GM18508 (cell line): ENCODE data around the gene SNX18.

Source experiments
- ATAC-seq: cut with Tn5 transposase; IDR thresholded peaks from one replicate; pipeline ENCODE4 v1.9.1; 2021; ENCODE audit warnings: moderate number of reproducible peaks; ENCODE audit not compliant: insufficient read depth, unreplicated experiment

Gene SNX18

DNA sequence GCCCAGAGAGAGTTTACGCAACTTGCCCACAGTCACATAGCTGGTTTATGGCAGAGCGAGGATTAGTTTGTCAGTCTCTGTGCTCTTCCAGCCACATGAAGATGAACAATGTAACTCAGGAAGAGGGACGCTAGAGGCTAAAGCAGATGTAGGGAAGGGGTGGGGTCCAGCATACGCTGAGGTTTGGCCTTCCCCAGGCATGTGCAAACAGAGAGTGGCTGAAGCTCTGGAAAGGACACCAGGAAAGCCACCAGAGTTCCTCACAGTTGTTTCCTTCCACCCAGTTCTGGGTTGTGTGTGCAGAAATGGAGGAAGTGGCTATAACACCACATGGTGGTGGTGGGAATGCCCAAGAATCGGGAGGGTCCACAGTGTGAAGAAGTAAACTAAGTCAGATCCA, 60.0 kb downstream of the SNX18 start:
- no peak for ATAC-seq

DNA sequence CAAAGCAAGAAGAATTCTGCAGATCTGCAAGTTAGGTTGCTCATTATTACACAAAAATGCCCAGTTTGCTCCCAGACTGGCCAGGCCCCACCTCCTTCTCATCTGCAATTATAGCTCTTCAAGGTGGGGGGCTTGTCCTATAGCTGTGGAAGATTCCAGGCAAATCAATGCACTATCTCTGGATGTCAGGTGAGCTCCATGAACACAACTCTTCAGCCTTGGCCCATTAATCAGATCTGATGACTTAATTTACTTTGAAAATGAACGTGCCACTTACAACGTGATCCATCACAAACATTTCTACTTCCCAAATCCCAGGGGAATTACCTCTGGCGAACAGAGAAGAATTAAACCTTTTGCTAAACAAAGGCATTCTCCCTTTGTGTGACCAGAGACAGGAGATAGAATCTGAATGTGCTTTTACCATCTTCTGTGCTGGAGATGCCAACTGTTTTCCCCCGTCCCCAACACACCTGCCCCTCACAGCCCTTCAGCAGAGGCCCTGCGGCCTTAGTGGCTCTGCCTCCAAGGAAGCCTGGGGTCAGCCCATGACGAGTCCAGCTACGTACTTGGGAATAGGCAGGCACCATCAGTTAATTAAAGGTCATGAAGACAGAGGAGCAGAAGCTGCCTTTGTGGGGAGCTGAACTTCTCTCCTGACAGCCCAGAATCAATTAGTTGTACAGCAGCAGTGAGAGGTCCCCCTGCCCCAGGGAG, 60.5 kb downstream of the SNX18 start:
- no peak for ATAC-seq

DNA sequence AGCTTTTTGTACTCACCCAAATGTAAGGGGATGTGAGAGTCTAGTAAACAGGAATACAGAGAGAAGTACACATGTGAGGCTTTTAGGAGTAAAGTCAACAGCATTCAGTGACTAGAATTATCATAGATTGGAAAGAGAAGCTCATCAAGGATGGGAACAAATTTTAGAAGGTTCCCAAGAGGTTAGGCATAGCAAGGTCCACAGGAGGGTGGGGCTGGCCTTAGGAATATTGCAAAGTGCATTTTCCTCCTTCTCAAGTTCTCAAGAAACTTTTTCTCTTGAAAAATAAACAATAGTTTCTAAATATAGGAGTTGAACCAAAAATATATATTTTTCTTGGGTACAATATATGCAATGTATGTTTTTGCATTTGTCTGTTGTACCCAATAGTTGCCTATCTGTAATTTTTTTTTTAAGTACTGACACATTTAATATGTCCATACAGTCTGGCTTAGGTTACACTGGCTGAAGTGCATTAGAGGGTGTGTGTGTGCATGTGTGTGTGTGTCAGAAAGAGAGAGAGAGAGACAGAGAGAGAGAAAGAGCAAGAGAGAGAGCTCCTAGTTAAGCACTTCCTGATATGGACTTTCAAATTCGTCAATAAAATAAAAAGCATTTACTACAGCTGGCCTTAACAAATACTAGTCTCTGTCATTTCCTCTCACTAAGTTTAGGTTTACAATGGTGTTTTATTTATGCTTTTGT, 62.2 kb downstream of the SNX18 start:
- ATAC-seq = no peak

DNA sequence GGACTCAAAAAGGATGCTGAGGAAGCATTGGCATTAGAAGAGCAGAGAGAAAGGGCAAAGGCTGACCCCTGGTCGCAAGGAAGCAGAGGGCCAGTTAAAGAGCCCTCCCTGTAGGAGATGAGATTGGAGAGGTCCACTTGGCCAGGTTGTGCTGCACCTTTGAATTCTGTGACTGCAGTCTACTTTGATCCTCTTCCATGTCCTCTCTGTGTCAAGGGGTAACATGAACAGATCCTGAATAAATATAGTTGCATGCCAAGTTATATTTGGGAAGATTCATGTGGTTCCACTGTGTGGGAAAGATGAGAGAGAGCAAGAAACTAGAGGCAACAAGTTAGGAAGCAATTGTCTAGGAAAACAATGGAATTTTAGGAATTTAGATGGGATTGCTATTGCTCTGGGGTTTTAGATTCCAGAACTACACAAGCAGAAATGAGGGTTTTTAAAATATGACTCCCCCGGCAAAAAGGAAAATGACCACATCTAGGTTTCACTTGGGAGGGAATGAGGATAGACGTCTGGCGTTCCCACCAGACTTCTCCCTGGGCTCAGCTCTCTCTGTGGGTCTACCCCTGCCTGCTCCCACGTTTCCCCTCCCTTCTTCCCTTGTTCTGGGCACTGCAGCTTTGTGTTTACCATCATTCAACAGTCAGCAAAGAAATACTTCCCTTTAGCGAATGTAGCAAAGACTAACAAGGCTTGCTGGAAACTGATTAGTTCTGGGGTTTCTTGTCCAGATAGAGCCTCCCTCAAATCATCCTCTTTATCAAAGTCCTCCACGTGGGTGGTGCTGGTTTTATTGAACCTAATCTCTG, 63.6 kb downstream of the SNX18 start:
- no peak for ATAC-seq

DNA sequence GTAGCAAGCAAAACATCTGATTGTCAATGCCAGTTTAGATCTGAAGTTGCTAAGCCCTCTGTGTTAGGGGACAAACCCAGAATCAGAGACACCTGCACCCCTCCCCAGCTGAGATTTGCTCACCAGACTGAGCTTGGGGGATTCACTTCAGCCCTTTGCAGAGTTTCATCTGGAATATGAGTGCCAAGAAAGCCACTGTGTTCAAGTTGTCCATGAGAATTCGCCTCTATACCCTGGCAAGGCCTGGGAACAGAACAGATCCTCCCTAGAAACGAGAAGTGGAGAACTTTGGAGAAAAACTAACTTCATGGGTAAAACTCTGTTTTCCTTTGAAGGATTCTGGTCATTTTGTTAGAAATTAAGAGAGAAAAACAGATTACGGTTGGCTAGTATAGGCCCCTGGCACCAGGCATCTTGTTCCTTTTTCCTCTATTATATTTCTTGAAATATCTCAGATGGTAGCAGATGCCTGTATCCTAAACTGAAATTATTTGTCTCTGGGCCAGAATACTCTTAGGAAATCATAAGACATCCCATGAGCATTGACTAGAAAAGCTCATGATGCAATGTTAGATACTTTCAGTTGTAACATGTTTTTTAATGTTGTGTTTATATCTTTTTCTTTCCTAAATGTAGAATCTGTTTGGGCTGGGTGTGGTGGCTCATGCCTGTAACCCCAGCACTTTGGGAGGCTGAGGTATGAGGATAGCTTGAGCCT, 64.4 kb downstream of the SNX18 start:
- no peak for ATAC-seq

DNA sequence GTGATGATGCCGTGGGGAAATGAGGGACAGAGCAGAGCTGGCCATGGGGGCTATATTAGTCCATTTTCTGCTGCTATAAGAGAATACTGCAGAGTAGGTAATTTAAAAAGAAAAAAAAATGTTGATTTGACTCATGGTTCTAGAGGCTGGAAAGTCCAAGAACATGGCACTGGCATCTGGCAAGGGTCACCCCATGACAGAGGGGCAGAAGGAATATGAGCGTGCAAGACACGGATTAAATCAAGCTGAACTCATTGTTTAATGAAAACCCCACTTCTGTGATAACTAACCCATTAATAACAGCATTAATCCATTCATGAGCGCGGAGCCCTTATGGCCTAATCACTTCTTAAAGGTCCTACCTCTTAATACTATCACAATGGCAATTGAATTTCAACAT, 68.8 kb downstream of the SNX18 start:
- no peak for ATAC-seq

DNA sequence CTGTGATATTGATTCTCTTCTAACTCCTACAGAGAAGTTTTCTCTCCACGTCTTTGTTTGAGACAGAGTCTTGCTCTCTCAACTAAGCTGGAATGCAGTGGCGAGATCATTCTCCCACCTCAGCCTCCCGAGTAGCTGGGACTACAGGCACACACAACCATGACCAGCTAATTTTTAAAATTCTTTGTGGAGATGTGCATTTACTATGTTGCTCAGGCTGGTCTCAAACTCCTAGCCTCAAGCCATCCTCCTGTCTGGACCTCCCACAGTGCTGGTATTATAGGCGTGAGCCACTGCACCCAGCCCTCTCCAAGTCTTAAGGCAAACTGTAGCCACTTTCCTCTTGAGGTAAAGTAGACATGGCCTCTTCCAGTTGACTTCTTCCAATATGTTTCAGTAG, 72.2 kb downstream of the SNX18 start:
- no peak for ATAC-seq

DNA sequence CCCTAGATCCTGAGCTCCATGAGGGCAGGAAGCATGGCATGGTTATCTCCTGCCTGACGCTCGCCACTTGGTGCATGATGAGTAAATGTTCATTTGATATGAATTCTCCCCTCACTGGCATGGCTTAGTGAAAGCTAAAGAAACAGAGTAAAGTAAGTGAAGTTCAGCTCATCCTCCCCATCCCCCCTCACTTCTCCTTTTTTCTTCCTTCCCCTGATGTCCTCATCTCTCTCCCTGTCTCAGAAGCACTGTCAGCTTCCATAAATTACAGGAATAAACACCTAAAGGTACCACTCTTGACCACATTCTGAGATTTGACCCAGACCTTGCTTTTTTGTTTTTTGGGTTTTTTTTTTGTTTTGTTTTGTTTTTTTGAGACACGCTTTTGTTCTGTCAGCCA, 73.3 kb downstream of the SNX18 start:
- ATAC-seq = no peak

DNA sequence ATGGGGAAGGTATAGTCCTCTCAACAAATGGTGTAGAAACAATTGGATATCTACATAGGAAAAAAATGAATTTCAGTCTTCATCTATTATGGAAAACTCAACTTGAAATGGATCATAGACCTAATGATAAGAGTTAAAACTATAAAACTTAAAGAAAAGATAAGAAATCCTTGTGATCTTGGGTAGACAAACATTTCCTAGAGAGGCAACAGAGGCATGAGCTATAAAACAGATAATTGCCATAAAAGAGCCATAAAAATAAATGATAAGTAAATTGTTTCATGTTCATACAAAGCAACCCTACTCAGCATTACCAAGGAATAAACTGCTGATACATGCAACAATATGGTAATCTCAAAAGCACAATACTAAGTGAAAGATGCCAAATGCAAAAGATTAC, 76.2 kb downstream of the SNX18 start:
- ATAC-seq = no peak

DNA sequence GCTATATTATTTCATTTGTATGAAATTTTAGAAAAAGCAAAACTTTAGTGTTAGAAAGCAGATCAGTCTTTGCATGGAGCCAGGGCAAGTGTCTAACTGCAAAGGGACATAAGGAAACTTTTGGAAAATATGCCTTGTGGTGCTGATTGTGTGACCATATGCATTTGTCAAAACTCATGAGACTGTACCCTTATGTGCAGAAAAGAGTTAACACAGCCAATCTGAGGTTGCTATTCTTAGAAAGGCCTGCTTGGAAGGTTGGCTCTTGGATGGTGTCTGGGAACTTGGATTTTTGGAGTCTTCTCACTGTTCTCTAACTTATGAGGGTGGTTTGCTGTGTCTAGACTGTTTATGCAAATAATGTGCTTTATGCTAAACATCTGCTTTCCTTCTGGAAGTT, 76.6 kb downstream of the SNX18 start:
- no peak for ATAC-seq

DNA sequence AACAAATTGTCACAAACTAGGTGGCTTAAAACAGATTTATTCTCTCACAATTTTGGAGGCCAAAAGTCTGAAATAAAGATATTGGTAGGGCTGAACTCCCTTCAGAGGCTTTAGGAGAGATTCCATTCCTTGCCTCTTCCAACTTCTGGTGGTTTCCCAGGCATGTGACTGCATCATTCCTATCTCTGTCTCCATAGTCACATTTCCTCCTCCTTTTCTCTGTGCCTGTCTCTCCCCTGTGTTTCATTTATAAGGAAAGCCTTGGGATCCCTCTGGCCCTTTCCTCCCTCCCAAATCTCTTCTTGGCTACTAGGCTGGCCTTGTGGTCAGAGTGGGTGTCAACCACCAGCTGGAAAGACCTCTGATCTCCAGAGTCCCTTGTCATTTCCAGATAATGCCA, 78.2 kb downstream of the SNX18 start:
- no peak for ATAC-seq
